ENCODE data around the gene NKD2.
"Not testable (repeated sequence)": the region's sequence is repeated elsewhere in the genome, so short reads cannot be mapped to it uniquely, and the experiment has no call there.

The NKD2 gene

GRCh38 chr5:998246-999031, 10.2 kb upstream of the NKD2 start:
- no peak for DNase-seq (ENCODE audit: low spot score)
- TF ChIP-seq, protein P1, sequence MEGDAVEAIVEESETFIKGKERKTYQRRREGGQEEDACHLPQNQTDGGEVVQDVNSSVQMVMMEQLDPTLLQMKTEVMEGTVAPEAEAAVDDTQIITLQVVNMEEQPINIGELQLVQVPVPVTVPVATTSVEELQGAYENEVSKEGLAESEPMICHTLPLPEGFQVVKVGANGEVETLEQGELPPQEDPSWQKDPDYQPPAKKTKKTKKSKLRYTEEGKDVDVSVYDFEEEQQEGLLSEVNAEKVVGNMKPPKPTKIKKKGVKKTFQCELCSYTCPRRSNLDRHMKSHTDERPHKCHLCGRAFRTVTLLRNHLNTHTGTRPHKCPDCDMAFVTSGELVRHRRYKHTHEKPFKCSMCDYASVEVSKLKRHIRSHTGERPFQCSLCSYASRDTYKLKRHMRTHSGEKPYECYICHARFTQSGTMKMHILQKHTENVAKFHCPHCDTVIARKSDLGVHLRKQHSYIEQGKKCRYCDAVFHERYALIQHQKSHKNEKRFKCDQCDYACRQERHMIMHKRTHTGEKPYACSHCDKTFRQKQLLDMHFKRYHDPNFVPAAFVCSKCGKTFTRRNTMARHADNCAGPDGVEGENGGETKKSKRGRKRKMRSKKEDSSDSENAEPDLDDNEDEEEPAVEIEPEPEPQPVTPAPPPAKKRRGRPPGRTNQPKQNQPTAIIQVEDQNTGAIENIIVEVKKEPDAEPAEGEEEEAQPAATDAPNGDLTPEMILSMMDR (IDR thresholded peaks at IDR 0.05; ENCODE audit: borderline replicate concordance, control extremely low read depth, extremely low read depth, insufficient read depth, missing control alignments) = no peak
- in situ Hi-C loops (cut with MboI; ENCODE audit: low sequenced_read_pairs, unreplicated experiment) = no loop called here

DNA sequence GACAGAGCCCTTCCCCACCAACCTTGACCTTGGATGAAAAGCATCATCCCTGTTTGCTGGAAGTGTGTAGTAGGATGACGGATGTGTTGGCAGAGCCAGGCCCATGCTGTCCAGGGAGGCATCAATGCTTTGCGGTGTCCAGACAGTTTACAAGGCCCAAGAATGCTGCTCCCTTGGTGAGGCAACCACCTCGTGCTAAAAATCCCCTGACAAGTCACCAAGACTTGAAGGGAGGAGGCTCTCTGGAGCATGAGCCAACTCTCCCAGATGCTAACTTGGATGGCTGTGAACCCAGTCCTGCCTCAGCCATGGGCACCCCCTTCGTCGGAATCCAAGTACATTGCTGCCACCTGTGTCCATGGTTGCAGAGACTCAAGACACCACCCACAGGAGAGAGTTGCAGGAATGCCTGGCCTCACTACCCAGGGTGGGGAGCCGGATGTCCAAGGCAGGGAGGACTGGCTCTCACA, 9.5 kb upstream of the NKD2 start:
- TF ChIP-seq, protein P1 (IDR thresholded peaks at IDR 0.05; ENCODE audit: borderline replicate concordance, control extremely low read depth, extremely low read depth, insufficient read depth, missing control alignments) = no peak
- in situ Hi-C loops (cut with MboI; ENCODE audit: low sequenced_read_pairs, unreplicated experiment) = no loop called here
- no peak for DNase-seq (ENCODE audit: low spot score)

DNA sequence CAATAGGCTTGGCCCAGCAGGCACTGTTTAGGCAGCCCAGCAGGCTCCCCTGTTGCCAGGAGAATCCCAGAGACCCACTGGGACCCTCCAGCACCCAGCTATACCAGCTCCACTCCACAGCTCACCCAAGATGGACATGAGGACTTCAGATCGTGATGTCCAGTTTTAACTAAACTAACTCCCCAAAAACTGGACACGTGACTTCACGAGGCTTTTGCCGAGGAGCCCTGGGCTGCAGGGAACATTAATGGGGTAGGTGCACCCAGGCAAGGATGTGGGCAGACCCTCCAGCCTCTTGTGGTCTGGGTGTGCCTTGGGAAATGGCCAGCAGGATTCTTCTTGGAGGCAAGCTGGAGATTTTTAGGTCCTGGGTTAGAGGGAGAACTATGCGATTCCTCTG, 8.9 kb upstream of the NKD2 start:
- in situ Hi-C loops (cut with MboI; ENCODE audit: low sequenced_read_pairs, unreplicated experiment) = no loop called here
- TF ChIP-seq, protein P1 (IDR thresholded peaks at IDR 0.05; ENCODE audit: borderline replicate concordance, control extremely low read depth, extremely low read depth, insufficient read depth, missing control alignments) = no peak
- DNase-seq (ENCODE audit: low spot score) = no peak

DNA sequence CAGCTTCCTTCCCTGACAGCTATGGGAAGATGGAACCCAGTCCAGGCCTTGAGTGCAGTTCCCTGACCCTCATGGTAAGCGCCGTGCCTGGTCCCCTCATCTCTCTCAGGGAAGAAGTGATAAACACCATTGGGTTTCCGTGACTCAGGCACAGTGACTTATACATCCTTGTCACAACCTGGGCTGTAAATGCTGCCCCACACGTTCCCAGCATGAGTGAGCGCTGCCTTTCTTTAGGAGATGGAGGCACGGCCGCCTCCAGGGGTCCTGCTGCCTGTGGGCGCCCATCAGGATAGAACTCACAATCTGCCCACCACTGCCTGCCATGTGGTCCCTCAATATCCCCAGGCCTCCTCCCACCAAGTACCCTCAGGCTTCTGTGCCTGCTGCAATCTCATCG, 8.3 kb upstream of the NKD2 start:
- in situ Hi-C loops (cut with MboI; ENCODE audit: low sequenced_read_pairs, unreplicated experiment) = no loop called here
- TF ChIP-seq, protein P1 (IDR thresholded peaks at IDR 0.05; ENCODE audit: borderline replicate concordance, control extremely low read depth, extremely low read depth, insufficient read depth, missing control alignments) = no peak
- no peak for DNase-seq (ENCODE audit: low spot score)

DNA sequence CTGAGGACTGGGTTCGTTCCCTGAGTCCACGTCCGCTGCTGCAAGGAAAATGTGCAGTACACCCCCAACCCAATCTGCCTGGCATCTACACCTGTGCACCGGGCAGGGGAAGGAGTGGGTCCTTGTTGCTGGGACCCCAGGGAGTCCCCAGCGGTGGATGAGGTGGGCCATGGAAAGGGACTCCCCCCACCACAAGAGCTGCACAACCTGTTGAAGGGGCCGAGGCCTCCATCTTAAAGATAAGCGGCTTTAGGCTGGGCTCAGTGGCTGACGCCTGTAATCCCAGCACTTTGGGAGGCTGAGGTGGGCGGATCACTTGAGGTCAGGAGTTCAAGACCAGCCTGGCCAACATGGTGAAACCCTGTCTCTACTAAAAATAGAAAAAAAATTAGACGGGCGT, 7.8 kb upstream of the NKD2 start:
- in situ Hi-C loops (cut with MboI; ENCODE audit: low sequenced_read_pairs, unreplicated experiment) = not testable (repeated sequence)

GRCh38 chr5:1001406-1002270, 7.0 kb upstream of the NKD2 start:
- DNase-seq (ENCODE audit: low spot score) = no peak
- TF ChIP-seq, protein P1 (IDR thresholded peaks at IDR 0.05; ENCODE audit: borderline replicate concordance, control extremely low read depth, extremely low read depth, insufficient read depth, missing control alignments) = no peak
- in situ Hi-C loops (cut with MboI; ENCODE audit: low sequenced_read_pairs, unreplicated experiment) = no loop called here

More for the DNA sequence above, 7.8 kb upstream of the NKD2 start:
- DNase-seq (ENCODE audit: low spot score) = not testable (repeated sequence)

- TF ChIP-seq, protein P1 (IDR thresholded peaks at IDR 0.05; ENCODE audit: borderline replicate concordance, control extremely low read depth, extremely low read depth, insufficient read depth, missing control alignments) = no peak
- DNase-seq (ENCODE audit: low spot score) = no peak
- in situ Hi-C loops (cut with MboI; ENCODE audit: low sequenced_read_pairs, unreplicated experiment) = no loop called here
Observed at GRCh38 chr5:1002271-1002546, 6.4 kb upstream of the NKD2 start.

All from GM13976 (cell line).